Measurements from ENCODE around the gene SEMG1. TPM values are rescaled to one million over a fixed set of nuclear protein-coding genes. Genes with fewer than 3 reads are reported as not detected.

Gene SEMG1
- total and polyA plus RNA-seq, 2 of the 8 experiments (the other 6 are each of a cell fraction or from before 2014, with no cell fraction given) = 3.0 to 5.8 TPM

DNA sequence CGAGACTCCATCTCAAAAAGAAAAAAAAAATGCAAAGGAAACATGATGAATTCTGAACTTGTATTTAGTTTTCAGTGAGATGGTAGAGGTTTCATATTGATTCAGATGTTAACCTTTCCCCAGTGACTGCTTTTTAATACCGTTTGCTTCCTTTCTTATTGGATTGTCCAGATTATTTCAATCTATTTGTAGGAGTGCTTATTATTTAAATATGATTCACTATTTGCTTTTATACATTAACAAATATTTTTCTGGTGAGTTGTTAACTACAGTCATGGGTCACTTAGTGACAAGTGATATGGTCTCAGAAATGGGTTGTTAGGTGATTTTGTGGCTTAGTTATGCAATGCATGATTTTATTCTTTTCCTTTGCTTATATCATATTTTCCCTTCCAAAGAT, 23.7 kb upstream of the SEMG1 start:
- Histone ChIP-seq H3K14ac (ENCODE audit: insufficient read length) (no peak overlapping the region), H3K79me1 (ENCODE audit: low read depth, low read length) (no peaks in the 10 kb centered on the region), H3K23me2 (ENCODE audit: low read depth, low read length) (no peaks in the 10 kb centered on the region), H4K20me1 (replicated peaks in 1 of 2; ENCODE audit: control insufficient read depth in 1 of 2, insufficient read depth in 2 of 2, low read length in 2 of 2) (no peaks in the 10 kb centered on the region), H2BK20ac (ENCODE audit: low read length) (no peak overlapping the region), H3K27ac (ENCODE audit: low read depth, low read length) (no peak overlapping the region), H3K18ac (ENCODE audit: extremely low read depth, low read length) (no peak overlapping the region), H2AK5ac (ENCODE audit: low read depth, low read length) (no peak overlapping the region), H2BK12ac (ENCODE audit: low read depth, low read length) (no peak overlapping the region), H2BK120ac (replicated peaks; ENCODE audit: low read depth, low read length) (no peak overlapping the region), H3K36me3 (ENCODE audit: control insufficient read depth in 2 of 4, insufficient read depth in 4 of 4, low read length in 3 of 4) (no peaks in the 10 kb centered on the region), H3K4me3 (ENCODE audit: extremely low read depth in 1 of 4, insufficient read depth in 2 of 4, low read depth in 3 of 4, low read length in 4 of 4) (no peak overlapping the region), H4K8ac (ENCODE audit: extremely low read depth, insufficient read depth, low read length) (no peak overlapping the region), H3K4ac (replicated peaks; ENCODE audit: insufficient read length, low read depth, low read length) (no peak overlapping the region), H3K9me3 (ENCODE audit: insufficient read depth in 2 of 2, low read depth in 1 of 2, low read length in 1 of 2) (no peaks in the 10 kb centered on the region), H3K23ac (ENCODE audit: insufficient read length) (no peak overlapping the region), H3K4me2 (ENCODE audit: insufficient read depth in 1 of 2, low read depth in 2 of 2, low read length in 2 of 2) (no peak overlapping the region), H3K79me2 (ENCODE audit: control insufficient read depth in 1 of 2, insufficient read depth in 2 of 2, low read length in 2 of 2) (no peaks in the 10 kb centered on the region), H3K27me3 (replicated peaks in 1 of 4; ENCODE audit: control insufficient read depth in 3 of 4, extremely low read depth in 1 of 4, insufficient read depth in 3 of 4, low read length in 3 of 4) (no peaks in the 10 kb centered on the region), H3K56ac (replicated peaks; ENCODE audit: insufficient read length, low read depth, low read length) (no peak overlapping the region), H3K9ac (replicated peaks in 1 of 4; ENCODE audit: extremely low read depth in 1 of 4, low read depth in 3 of 4, low read length in 3 of 4) (no peak overlapping the region), H2BK5ac (ENCODE audit: low read depth, low read length) (no peak overlapping the region), H2BK15ac (ENCODE audit: low read length) (no peak overlapping the region), H2AFZ (ENCODE audit: low read length) (no peak overlapping the region), H4K5ac (ENCODE audit: insufficient read length, low read depth, low read length) (no peak overlapping the region), H3K4me1 (replicated peaks in 1 of 4; ENCODE audit: control insufficient read depth in 3 of 4, insufficient read depth in 4 of 4, low read length in 3 of 4) (no peaks in the 10 kb centered on the region), H4K91ac (replicated peaks; ENCODE audit: insufficient read length, low read length) (no peak overlapping the region)
- no peak for FAIRE-seq
- WGBS, 2 experiments (ENCODE audit: extremely low coverage in 1 of 2, insufficient coverage in 1 of 2, insufficient read length in 1 of 2, insufficient replicate concordance in 2 of 2, low coverage in 1 of 2, low lambda C conversion rate in 2 of 2, missing lambda C conversion rate in 1 of 2) = 93% methylated on average over 2 of the region's 2 CpGs; no CpG with 5 or more reads in 1 of the 2 experiments
- CTCF ChIA-PET (ENCODE audit: partially characterized antibody) = interaction anchor here (1.1 kb wide), 1 partner anchor 108 kb away, joined by 3 read pairs; no protein-coding TSS in a partner anchor
- POLR2A ChIA-PET (ENCODE audit: partially characterized antibody) = no interaction called here
- no peak for DNase-seq (ENCODE audit: low read depth in 1 of 2, low spot score in 2 of 2)
- TF ChIP-seq POU5F1 (IDR thresholded peaks at IDR 0.05; ENCODE audit: low read depth, low read length) (no peak), BCL11A (IDR thresholded peaks at IDR 0.05; ENCODE audit: low read depth in 2 of 2, low read length in 2 of 2) (no peak), SIX5 (IDR thresholded peaks at IDR 0.05; ENCODE audit: low read depth, low read length) (no peak), CBX8 (IDR thresholded peaks at IDR 0.05; ENCODE audit: borderline replicate concordance, low read depth, low read length) (no peak)

Measured in H1 (cell line).